Measurements from ENCODE around the gene GAPVD1. TPM values are rescaled to one million over a fixed set of nuclear protein-coding genes. Genes with fewer than 3 reads are reported as not detected.
A peak's percentile ranks its signal among the peaks of the same experiment; 100 is the strongest.
"Not testable (repeated sequence)": the region's sequence is repeated elsewhere in the genome, so short reads cannot be mapped to it uniquely, and the experiment has no call there.

The GAPVD1 gene
- total RNA-seq, 1 donor from 2014 or later = 56.8 TPM

DNA sequence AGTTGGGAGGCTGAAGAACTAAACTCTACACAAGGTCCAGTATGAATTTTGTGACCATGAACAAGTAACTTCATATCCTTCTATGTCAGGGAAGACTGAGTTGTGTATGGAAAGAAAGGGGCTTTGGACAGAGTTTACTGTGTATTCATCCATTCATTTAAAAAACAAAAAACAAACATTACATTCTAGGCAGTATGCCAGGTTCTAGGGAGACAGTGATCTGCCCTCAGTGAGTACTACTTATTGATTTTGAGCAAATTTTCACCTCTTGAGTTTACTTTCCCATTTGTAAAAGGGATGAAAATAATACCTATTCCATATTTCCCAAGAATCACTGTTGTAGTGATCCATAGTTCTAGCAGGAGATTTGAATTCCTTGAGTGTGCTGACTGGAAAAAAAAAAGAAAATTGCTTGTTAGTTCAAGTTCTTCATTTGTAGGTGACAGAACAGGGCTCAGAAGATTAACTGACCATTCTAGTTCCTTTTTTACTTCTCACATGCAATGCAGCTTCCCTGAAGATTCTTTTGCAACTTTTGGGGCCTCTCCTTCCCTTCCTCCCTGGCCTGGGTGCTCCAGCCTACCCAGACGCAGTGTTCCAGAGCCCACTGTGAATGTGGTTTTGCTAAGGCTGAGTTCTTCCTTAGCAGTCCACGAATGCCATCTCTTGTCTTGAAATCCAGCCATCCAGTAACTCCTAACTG, 2.6 kb upstream of the GAPVD1 start:
- Mint-ChIP-seq H3K36me3 (ENCODE audit: low read depth) (peaks cover 6% of the 10 kb centered on the region), H3K27ac (no peak overlapping the region), H3K4me3 (no peak overlapping the region), H3K9me3 (no peaks in the 10 kb centered on the region), H3K4me1 (ENCODE audit: low read depth) (peaks cover 29% of the 10 kb centered on the region), H3K27me3 (ENCODE audit: insufficient read depth) (no peaks in the 10 kb centered on the region)
- intact Hi-C loops (cut with micrococcal nuclease) = no loop called here
- no peak for DNase-seq (ENCODE audit: low spot score)

DNA sequence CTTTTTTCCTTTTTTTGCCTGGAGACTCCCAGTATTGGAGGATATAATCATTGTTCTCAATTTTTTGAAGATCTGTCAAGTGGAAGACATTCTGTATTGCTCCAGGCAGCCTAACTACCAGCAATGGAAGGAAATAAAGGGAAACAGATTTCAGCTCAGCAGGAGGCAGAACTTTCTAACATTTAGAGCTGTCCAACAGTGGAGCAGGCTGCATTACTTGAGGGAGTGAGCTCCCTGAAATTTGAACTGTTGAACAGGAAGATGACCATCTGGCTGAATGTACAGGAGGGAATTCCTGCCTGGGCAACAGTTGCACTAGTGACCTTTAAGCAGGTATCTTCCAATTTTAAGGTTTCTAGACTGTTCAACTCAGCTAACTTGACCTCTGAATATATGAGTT, 1.1 kb upstream of the GAPVD1 start:
- Mint-ChIP-seq H3K36me3 (ENCODE audit: low read depth) (peaks cover 12% of the 10 kb centered on the region), H3K27me3 (ENCODE audit: insufficient read depth) (no peaks in the 10 kb centered on the region), H3K9me3 (no peaks in the 10 kb centered on the region)

DNA sequence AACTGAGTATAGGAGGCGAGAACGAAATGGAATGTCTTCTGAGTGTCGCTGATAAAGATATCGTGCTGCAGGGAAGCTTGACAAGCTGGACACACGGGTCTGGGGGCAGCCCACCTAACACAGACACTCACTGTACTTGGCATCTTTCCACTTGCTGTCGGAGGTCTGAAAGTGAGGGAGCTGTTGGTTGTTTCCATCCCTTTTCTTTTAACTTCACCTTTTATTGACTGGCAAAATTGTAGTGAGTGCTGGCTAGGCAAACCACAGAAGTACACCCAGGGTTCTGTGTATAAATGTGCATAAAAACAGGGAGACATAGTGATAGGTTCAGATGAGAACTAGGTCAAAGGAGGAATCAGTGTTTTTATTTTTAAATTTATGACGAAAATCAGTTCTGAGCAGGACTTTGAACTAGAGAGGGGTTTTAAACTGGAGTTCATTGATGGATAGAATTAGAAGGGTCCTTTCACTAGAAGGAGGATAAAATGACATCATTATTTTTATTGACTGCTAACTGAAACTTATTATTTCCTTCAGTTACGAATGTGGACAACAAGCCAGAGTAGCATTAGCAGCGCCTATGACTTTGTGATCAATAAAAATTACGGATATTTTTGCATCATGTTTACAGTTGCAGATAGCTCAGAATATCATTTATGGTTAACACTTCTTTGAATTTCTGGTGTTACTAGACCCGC, 817 bp downstream of the GAPVD1 start:
- no peaks in the 10 kb centered on the region for H3K9me3 Mint-ChIP-seq
- H3K36me3 Mint-ChIP-seq (ENCODE audit: low read depth) = peaks cover 17% of the 10 kb centered on the region
- peaks cover 42% of the 10 kb centered on the region for H3K4me1 Mint-ChIP-seq (ENCODE audit: low read depth)
- DNase-seq (ENCODE audit: low spot score) = no peak
- peak overlapping the region; percentile 92 for H3K27ac Mint-ChIP-seq
- no peaks in the 10 kb centered on the region for H3K27me3 Mint-ChIP-seq (ENCODE audit: insufficient read depth)
- intact Hi-C loops (cut with micrococcal nuclease) = loop anchor here (5.0 kb wide), 2 partner anchors 485 to 490 kb away; partner anchors contain the start of genes NR6A1 and PBX3
- H3K4me3 Mint-ChIP-seq = peak overlapping the region; percentile 99

More for the DNA sequence above, 1.1 kb upstream of the GAPVD1 start:
- Mint-ChIP-seq H3K27ac (peak overlapping the region; percentile 93), H3K4me3 (peak overlapping the region; percentile 99), H3K4me1 (ENCODE audit: low read depth) (peaks cover 42% of the 10 kb centered on the region)
- DNase-seq (ENCODE audit: low spot score) = no peak
- intact Hi-C loops (cut with micrococcal nuclease) = loop anchor here (5.0 kb wide), 2 partner anchors 487 to 488 kb away; partner anchors contain the start of genes NR6A1 and PBX3

DNA sequence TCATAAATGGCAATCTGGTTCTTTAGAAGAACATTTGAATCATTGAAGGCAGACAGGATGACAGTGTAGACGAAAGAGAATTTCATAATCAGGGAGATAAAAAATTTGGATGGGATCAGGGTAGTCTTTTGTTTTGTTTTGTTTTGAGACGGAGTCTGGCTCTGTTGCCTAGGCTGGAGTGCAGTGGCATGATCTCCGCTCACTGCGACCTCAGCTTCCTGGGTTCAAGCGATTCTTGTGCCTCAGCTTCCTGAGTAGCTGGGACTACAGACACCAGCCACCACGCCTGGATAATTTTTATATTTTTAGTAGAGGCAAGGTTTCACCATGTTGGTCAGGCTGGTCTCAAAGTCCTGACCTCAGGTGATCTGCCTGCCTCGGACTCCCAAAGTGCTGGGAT, 2.4 kb downstream of the GAPVD1 start:
- DNase-seq (ENCODE audit: low spot score) = peak; percentile 9
- H3K4me3 Mint-ChIP-seq = peak overlapping the region; percentile 99
- H3K36me3 Mint-ChIP-seq (ENCODE audit: low read depth) = peaks cover 23% of the 10 kb centered on the region
- intact Hi-C loops (cut with micrococcal nuclease) = loop anchor here (5.0 kb wide), 2 partner anchors 483 to 492 kb away; partner anchors contain the start of genes NR6A1 and PBX3
- H3K27ac Mint-ChIP-seq = peak overlapping the region; percentile 84
- peaks cover 49% of the 10 kb centered on the region for H3K4me1 Mint-ChIP-seq (ENCODE audit: low read depth)
- H3K9me3 Mint-ChIP-seq; H3K27me3 Mint-ChIP-seq (ENCODE audit: insufficient read depth): not testable (repeated sequence)

DNA sequence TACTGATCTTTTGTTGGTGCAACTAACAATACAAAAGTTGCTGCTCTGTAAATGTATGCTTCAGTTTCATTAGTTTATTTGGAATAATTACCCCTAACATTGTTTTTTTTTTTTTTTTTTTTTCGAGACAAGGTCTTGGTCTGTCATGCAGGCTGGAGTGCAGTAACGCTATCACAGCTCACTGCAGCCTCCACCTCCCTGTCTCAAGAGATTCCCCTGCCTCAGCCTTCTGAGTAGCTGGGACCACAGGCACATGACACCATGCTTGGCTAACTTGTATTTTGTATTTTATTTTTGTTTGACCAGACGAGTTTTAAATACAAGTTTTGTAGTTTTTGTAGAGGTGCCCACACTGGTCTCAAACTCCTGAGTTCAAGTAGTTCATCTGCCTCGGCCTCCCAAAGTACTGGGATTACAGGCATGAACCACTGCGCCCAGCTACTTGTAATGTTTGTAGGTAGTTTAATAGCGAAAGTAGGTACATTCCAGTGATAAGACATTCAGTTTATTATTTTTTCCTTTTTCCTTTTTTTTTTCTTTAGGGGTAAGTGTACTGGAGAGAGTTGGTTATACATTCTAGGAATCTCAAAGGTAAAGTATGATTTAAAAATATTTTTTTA, 6.9 kb downstream of the GAPVD1 start:
- no peaks in the 10 kb centered on the region for H3K27me3 Mint-ChIP-seq (ENCODE audit: insufficient read depth)
- no peak for DNase-seq (ENCODE audit: low spot score)
- H3K9me3 Mint-ChIP-seq = no peaks in the 10 kb centered on the region
- no peak overlapping the region for H3K4me3 Mint-ChIP-seq
- H3K27ac Mint-ChIP-seq = no peak overlapping the region
- intact Hi-C loops (cut with micrococcal nuclease) = no loop called here
- peaks cover 20% of the 10 kb centered on the region for H3K36me3 Mint-ChIP-seq (ENCODE audit: low read depth)
- peaks cover 34% of the 10 kb centered on the region for H3K4me1 Mint-ChIP-seq (ENCODE audit: low read depth)

DNA sequence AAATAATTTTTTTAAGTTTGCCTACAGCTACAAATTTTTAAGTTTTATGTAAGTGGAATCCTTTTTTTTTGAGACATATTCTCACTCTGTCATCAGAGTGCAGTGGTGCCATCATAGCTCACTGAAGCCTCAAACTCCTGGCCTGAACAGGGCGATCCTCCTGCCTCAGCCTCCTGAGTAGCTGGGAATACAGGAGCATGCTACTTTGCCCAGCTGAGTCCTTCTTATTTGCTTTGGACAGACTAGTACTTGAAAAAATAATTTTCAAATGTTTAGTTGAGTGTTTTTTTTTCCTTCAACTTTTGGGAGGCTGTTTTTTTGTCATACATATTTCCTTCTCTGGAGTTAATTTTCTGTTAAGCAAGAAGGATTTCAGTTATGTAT, 7.4 kb downstream of the GAPVD1 start:
- Mint-ChIP-seq H3K27me3 (ENCODE audit: insufficient read depth) (no peaks in the 10 kb centered on the region), H3K4me3 (no peak overlapping the region), H3K27ac (no peak overlapping the region), H3K4me1 (ENCODE audit: low read depth) (peaks cover 29% of the 10 kb centered on the region), H3K36me3 (ENCODE audit: low read depth) (peaks cover 17% of the 10 kb centered on the region), H3K9me3 (no peaks in the 10 kb centered on the region)
- no peak for DNase-seq (ENCODE audit: low spot score)
- intact Hi-C loops (cut with micrococcal nuclease) = no loop called here

DNA sequence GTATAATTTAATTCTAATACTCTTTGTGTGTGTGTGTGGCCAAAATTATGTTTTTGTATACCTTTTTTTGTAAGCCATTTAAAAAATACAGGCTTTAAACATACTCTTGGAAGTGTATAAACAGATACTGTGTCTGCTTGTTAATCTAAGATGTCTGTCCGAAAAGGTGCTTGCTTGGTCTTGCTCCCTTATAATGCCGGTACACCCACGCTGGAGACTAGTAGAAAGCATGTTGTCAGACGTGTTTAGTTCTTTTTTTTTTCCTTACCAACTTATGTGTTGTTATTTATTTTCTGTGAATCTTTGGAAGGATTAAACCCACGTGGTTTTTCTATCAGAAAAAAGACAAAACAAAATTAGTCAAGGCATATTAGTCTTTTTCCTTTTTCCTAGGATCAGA, 9.5 kb downstream of the GAPVD1 start:
- DNase-seq (ENCODE audit: low spot score) = no peak
- peaks cover 16% of the 10 kb centered on the region for H3K4me1 Mint-ChIP-seq (ENCODE audit: low read depth)
- H3K36me3 Mint-ChIP-seq (ENCODE audit: low read depth) = peaks cover 10% of the 10 kb centered on the region
- H3K27me3 Mint-ChIP-seq (ENCODE audit: insufficient read depth) = no peaks in the 10 kb centered on the region
- no peak overlapping the region for H3K4me3 Mint-ChIP-seq
- H3K9me3 Mint-ChIP-seq = no peaks in the 10 kb centered on the region
- H3K27ac Mint-ChIP-seq = no peak overlapping the region
- intact Hi-C loops (cut with micrococcal nuclease) = no loop called here

DNA sequence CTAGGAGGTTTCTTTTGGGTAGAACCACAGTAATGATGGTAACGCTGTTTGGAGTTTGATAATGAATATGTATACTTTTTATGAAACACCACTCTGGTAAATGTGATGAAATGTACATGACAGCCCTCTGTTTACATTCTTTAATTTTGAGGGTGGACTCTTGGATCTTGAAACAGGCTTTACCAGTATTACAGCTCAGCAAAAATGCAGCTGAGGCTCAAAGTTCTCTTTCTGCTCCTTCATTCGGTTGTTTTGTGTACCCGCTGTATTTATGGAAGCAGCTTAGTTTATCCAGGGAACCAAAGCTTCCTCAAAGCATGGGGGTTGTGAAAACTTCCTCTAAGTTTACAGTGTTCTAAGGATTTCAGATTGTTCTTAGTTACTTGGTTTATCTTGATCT, 11.1 kb downstream of the GAPVD1 start:
- H3K4me1 Mint-ChIP-seq (ENCODE audit: low read depth) = peaks cover 16% of the 10 kb centered on the region
- DNase-seq (ENCODE audit: low spot score) = no peak
- H3K27ac Mint-ChIP-seq = no peak overlapping the region
- no peaks in the 10 kb centered on the region for H3K9me3 Mint-ChIP-seq
- peaks cover 10% of the 10 kb centered on the region for H3K36me3 Mint-ChIP-seq (ENCODE audit: low read depth)
- intact Hi-C loops (cut with micrococcal nuclease) = no loop called here
- no peak overlapping the region for H3K4me3 Mint-ChIP-seq
- H3K27me3 Mint-ChIP-seq (ENCODE audit: insufficient read depth) = no peaks in the 10 kb centered on the region

DNA sequence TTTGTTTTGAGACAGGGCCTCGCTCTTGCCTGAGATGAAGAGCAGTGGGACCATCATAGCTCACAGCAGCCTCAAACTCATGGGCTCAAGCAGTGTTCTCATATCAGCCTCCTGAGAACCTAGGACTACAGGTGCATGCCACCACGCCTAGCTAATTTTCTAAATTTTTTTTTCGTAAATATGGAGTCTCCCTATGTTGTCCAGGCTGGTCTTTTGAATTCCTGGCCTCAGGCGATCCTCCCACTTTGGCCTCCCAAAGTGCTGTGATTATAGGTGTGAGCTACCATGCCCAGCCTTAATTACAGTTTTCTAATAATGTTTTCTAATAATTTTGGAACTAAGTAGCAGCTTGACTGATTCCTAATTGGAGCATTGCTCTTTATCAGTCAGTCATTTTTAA, 15.1 kb downstream of the GAPVD1 start:
- no peak overlapping the region for H3K4me3 Mint-ChIP-seq
- peaks cover 9% of the 10 kb centered on the region for H3K4me1 Mint-ChIP-seq (ENCODE audit: low read depth)
- no peaks in the 10 kb centered on the region for H3K27me3 Mint-ChIP-seq (ENCODE audit: insufficient read depth)

DNA sequence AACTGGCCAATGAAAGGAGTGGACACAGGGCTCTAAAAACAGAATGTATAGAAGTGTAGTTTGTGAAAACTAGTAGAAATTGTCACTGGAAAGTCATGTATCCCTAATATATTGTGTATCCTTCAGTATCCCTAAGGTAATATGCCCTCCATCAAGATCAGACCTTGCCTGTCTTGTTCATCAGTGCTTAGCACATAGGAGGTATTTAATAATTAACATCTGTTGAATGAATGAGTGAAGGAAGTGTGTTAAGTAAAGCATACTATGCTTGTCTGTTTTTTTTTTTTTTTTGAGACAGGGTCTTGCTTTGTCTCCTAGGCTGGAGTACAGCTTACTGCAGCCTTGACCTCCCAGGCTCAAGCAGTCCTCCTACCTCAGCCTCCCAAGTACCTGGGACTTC, 15.8 kb downstream of the GAPVD1 start:
- no peak overlapping the region for H3K27ac Mint-ChIP-seq
- H3K4me1 Mint-ChIP-seq (ENCODE audit: low read depth) = peaks cover 10% of the 10 kb centered on the region
- H3K9me3 Mint-ChIP-seq = no peaks in the 10 kb centered on the region
- no peaks in the 10 kb centered on the region for H3K27me3 Mint-ChIP-seq (ENCODE audit: insufficient read depth)
- peaks cover 4% of the 10 kb centered on the region for H3K36me3 Mint-ChIP-seq (ENCODE audit: low read depth)
- intact Hi-C loops (cut with micrococcal nuclease) = no loop called here
- DNase-seq (ENCODE audit: low spot score) = no peak
- no peak overlapping the region for H3K4me3 Mint-ChIP-seq

More for the DNA sequence above, 15.1 kb downstream of the GAPVD1 start:
- DNase-seq (ENCODE audit: low spot score) = no peak
- peaks cover 4% of the 10 kb centered on the region for H3K36me3 Mint-ChIP-seq (ENCODE audit: low read depth)
- intact Hi-C loops (cut with micrococcal nuclease) = no loop called here
- H3K9me3 Mint-ChIP-seq = no peaks in the 10 kb centered on the region
- no peak overlapping the region for H3K27ac Mint-ChIP-seq

DNA sequence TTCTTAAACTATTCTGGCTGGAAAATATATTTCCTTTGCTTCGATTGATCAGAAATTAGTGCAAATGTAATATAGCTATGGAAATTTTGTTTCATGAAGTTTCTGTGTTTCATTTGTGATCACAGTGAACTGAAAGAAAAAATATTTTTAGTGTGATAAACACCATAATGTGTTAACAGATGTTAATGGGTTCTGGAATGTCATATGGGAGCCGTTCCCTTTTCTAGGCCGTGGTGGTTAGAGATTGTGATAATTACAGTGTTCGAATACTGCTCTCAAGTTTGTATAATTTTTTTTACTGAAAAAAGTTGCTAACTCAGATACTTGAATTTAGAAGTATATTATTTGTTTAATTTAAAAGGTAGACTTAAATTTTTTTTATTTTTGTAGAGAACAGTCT, 19.3 kb downstream of the GAPVD1 start:
- Mint-ChIP-seq H3K36me3 (ENCODE audit: low read depth) (peaks cover 5% of the 10 kb centered on the region), H3K4me1 (ENCODE audit: low read depth) (peaks cover 11% of the 10 kb centered on the region), H3K27me3 (ENCODE audit: insufficient read depth) (no peaks in the 10 kb centered on the region), H3K27ac (no peak overlapping the region), H3K9me3 (no peaks in the 10 kb centered on the region), H3K4me3 (no peak overlapping the region)
- DNase-seq (ENCODE audit: low spot score) = no peak
- intact Hi-C loops (cut with micrococcal nuclease) = no loop called here

DNA sequence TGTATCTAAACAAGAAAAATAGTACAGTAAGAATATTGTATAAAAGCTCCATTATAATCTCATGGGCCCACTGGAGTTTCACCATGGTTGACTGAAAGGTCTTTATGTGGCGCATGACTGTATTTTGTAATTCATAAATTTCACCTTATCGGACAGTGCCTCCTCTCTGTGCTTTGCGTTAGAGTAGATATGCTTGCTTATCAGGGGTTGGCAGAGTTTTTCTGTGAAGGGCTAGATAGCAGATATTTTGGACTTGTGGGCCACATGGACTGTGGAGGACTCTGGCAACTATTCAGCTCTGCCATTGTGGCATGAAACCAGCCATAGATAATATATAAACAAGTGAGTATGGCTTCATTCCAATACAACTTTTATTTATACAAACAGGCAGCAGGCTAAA, 23.2 kb downstream of the GAPVD1 start:
- DNase-seq (ENCODE audit: low spot score) = no peak
- H3K9me3 Mint-ChIP-seq = no peaks in the 10 kb centered on the region
- H3K27ac Mint-ChIP-seq = no peak overlapping the region
- peaks cover 2% of the 10 kb centered on the region for H3K36me3 Mint-ChIP-seq (ENCODE audit: low read depth)
- peaks cover 11% of the 10 kb centered on the region for H3K4me1 Mint-ChIP-seq (ENCODE audit: low read depth)
- no peaks in the 10 kb centered on the region for H3K27me3 Mint-ChIP-seq (ENCODE audit: insufficient read depth)
- intact Hi-C loops (cut with micrococcal nuclease) = no loop called here
- H3K4me3 Mint-ChIP-seq = no peak overlapping the region

DNA sequence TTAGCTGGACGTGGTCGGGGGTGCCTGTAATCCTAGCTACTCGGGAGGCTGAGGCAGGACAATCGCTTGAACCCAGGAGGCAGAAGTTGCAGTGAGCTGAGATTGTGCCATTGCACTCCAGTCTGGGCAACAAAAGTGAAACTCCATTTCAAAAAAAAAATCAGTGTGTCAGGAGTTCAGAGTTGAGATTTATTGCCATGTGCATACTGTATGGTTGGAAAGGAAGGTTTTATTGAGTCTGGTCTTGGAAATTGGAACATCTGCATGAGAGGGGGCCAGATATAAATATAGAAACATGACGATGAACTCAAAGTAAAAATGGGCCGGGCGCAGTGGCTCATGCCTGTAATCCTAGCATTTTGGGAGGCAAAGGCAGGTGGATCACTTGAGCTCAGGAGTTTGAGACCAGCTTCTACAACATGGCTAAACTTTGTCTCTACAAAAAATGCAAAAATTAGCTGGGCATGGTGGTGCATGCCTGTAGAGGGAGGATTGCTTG, 25.4 kb downstream of the GAPVD1 start:
- H3K4me3 Mint-ChIP-seq; H3K36me3 Mint-ChIP-seq (ENCODE audit: low read depth); H3K9me3 Mint-ChIP-seq; H3K27me3 Mint-ChIP-seq (ENCODE audit: insufficient read depth); DNase-seq (ENCODE audit: low spot score); intact Hi-C loops (cut with micrococcal nuclease); H3K27ac Mint-ChIP-seq: not testable (repeated sequence)
- peaks cover 11% of the 10 kb centered on the region for H3K4me1 Mint-ChIP-seq (ENCODE audit: low read depth)
